GM10847 (cell line): ENCODE measurements around the gene MEGF6.
A peak's percentile ranks its signal among the peaks of the same experiment; 100 is the strongest.

Experiments used
- POLR2A ChIP-seq: IDR thresholded peaks from 2 replicates; pipeline ENCODE4 v1.6.1; 2011; ENCODE audit not compliant: insufficient read length; ENCODE audit errors: extremely low read depth

Gene MEGF6, protein sequence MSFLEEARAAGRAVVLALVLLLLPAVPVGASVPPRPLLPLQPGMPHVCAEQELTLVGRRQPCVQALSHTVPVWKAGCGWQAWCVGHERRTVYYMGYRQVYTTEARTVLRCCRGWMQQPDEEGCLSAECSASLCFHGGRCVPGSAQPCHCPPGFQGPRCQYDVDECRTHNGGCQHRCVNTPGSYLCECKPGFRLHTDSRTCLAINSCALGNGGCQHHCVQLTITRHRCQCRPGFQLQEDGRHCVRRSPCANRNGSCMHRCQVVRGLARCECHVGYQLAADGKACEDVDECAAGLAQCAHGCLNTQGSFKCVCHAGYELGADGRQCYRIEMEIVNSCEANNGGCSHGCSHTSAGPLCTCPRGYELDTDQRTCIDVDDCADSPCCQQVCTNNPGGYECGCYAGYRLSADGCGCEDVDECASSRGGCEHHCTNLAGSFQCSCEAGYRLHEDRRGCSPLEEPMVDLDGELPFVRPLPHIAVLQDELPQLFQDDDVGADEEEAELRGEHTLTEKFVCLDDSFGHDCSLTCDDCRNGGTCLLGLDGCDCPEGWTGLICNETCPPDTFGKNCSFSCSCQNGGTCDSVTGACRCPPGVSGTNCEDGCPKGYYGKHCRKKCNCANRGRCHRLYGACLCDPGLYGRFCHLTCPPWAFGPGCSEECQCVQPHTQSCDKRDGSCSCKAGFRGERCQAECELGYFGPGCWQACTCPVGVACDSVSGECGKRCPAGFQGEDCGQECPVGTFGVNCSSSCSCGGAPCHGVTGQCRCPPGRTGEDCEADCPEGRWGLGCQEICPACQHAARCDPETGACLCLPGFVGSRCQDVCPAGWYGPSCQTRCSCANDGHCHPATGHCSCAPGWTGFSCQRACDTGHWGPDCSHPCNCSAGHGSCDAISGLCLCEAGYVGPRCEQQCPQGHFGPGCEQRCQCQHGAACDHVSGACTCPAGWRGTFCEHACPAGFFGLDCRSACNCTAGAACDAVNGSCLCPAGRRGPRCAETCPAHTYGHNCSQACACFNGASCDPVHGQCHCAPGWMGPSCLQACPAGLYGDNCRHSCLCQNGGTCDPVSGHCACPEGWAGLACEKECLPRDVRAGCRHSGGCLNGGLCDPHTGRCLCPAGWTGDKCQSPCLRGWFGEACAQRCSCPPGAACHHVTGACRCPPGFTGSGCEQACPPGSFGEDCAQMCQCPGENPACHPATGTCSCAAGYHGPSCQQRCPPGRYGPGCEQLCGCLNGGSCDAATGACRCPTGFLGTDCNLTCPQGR (N-terminal part only)

DNA sequence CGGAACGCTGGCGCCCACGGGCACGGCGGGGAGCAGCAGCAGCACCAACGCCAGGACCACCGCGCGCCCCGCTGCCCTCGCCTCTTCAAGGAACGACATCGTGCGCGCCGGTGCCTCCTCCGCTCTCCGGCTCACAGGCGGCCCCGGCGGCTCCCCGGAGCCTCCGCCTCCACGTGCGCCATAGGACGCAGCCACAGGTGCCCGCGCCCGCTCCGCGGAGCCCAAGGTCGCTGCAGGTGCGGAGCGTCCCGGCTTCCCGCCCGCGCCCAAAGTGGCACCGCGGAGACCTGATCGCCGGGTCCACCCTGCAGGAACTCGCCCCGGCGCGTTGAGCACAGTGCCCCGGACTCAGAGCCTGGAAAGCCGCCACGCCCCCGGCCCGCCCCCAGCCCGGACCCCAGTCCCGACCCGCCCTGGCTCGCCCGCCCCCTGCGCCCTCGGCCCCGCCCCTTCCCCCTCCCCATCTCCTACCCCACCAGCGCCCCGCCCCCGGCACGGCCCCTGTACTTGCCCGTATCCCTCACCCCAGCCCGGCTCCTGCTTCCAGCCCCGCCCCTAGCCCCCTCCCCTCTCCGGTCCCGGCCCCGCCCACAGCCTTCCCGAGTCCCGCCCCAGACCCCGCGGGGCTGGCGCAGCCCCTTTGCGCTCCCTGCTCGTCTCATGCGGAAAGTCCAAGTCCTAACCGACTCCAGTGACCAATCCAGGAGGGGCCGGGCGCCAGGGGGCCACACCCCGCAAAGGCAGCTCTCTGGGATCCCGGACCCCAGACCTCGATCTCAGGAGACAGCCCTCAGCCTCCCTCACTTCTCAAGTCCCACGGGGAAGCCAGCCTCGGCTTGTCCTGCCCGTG lies at the start of gene MEGF6:
Gene MEGF6 (minus strand): TSS at position 339 of the 850 bp plus-strand sequence. CDS start 240 bp downstream, at position 99.
- TF ChIP-seq POLR2A = no peak

- TF ChIP-seq POLR2A = no peak
Observed at GRCh38 chr1:3660704-3661103, 49.4 kb upstream of the MEGF6 start.

- TF ChIP-seq POLR2A = no peak
Observed at GRCh38 chr1:3659093-3659492, 47.8 kb upstream of the MEGF6 start.

DNA sequence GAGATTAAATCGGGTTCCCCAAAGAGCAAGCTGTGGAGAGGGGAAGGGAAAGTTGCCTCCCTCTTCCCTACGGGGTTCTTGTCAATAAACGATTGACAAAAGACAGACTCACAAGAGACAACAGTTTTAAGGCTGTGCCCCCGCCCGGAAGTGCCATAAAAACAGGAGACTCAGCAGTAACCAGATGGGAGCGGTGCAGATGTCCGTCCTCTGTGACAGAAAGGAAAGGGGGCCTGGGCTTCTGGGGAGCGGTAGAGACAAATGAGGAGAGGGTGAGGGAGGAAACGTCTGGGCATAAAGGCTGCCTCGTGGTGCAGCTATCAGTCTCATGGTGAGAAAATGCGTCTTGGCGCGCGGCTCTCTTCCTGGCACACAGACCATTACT lies 46.9 kb upstream of the MEGF6 start:
- no peak for TF ChIP-seq POLR2A

DNA sequence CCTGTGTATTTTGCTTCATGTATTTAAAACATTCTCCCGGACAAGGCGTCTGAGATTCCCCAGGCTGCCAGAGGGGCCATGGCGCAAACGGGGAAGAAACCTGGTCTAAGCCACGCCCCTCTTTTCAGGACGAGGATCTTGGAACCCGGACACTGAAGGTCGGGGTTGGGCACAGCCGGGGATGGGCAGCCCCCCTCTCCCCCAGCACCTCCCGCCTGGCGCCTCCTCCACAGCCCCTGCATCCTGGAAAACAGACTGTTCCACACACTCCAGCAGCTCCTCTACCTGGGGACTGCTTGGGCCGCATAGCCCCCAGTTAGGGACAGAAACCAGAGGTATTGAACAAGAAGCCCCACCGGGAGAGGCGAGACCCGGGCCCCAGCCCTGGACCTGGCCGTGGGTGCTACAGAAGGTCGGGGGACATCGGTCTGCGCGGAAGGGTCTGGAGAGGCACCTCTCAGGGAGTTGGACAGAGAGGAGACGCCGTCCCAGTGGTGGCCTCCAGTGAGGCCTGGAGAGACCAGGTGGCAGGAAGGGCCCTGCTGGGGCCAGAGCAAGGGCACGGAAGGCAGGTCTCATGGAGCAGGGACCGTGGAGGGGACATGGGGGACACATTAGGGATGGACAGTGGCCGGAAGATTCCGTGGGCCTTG lies 46.4 kb upstream of the MEGF6 start:
- no peak for TF ChIP-seq POLR2A

DNA sequence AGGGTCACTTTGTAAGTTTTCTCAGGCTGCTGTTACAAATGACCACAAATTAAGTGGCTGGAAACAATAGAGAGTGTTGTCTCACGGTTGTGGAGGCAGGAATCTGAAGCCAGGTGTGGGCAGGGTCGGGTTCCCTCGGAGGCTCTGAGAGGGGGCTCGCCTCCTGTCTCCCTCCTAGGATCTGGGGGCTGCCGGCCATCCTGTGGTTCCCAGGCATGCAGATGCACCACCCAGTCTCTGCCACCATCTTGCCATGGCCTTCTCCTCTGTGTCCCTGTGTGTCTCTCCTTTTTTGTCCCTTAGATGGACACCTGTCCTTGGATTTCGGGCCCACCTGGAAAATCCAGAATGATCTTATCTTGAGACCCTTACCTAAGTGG lies 45.8 kb upstream of the MEGF6 start:
- no peak for TF ChIP-seq POLR2A

- no peak for TF ChIP-seq POLR2A
Observed at GRCh38 chr1:3656450-3657095, 45.3 kb upstream of the MEGF6 start.

GRCh38 chr1:3654549-3655281 lies 43.4 kb upstream of the MEGF6 start:
- TF ChIP-seq POLR2A = no peak

DNA sequence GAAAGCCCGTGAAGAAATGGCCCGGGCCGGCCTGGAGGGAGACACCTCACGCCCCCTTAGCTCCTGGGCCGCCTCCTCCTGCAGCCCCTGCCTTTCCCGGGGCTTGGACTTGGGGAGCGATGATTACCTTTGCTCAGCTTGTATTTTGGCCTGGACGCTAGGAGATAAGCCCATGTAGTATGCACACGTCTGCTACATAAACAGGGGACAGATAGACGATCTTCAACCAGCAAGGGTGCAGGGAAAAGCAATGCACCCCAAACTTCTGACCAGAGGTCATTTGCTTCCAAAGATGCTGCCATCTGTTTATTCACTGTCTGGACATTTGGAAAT lies 41.9 kb upstream of the MEGF6 start:
- TF ChIP-seq POLR2A = no peak

- peak; percentile 23 for TF ChIP-seq POLR2A
Observed at GRCh38 chr1:3652548-3653285, 41.4 kb upstream of the MEGF6 start.

DNA sequence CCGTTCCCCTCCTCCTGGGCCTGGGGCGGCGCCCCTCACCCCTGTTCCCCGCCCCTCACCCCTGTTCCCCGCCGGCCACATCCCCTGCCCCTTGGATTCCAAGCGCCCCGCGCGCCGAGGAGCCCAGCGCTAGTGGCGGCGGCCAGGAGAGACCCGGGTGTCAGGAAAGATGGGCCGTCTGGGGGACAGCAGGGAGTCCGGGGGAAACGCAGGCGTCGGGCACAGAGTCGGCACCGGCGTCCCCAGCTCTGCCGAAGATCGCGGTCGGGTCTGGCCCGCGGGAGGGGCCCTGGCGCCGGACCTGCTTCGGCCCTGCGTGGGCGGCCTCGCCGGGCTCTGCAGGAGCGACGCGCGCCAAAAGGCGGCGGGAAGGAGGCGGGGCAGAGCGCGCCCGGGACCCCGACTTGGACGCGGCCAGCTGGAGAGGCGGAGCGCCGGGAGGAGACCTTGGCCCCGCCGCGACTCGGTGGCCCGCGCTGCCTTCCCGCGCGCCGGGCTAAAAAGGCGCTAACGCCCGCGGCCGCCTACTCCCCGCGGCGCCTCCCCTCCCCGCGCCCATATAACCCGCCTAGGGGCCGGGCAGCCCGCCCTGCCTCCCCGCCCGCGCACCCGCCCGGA lies 40.7 kb upstream of the MEGF6 start, which contains the start of gene TP73:
Gene TP73 (plus strand): TSS at position 587 of the 618 bp plus-strand sequence. CDS start 29,850 bp downstream, outside the sequence.
- no peak for TF ChIP-seq POLR2A

DNA sequence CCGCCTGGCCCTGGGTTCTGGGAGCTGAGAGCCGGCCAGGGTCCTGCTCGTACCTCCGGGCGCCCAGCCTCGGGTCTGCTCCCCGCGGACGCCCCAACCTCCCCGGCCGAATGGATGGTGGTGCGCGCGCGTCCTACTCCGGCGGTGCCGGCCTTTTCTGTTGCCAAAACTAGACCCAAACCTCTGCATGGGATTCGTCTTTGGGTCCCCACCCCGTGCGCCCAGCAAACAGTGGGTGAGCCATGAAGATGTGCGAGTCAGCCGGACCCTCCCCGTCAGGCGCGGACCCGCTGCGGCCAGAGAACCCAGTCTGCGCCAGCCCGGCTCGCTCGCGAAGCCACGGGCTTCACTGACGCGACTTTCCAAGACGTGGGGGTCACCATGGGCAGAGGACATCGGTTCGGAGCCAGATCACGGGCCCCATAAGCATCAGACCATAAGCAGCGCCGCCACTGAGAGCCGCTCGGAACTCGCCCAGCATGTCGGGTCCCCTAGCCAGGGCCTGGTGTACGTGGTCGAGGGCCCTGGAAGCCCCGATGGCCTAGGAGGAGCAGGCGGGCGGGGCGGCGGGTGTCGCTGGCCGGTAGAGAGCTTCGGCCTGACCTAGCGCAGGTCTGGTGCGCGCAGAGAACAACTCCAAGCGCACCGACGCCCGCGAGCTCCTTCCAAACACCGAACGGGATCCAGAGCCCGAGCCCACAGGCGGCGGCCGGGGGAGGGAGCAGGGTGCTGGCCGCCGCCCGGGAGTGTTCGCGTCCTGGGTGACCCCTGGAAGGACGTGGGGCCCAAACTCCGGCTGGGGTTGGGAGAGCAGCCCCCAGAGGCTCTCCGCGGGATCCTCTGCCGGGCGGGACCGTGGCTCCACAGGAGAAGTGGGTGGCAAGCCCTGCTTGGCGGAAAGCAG lies 40.0 kb upstream of the MEGF6 start:
- TF ChIP-seq POLR2A = no peak
